NB4 (cell line): ENCODE results near the gene FHIT.

Source experiments
- CTCF ChIP-seq: IDR thresholded peaks from one replicate; pipeline ENCODE4 v1.5.1; 2012; ENCODE audit warnings: low read depth, low read length
- POLR2A ChIP-seq: IDR thresholded peaks from 2 replicates; pipeline ENCODE4 v1.6.1; 2011; ENCODE audit warnings: mild to moderate bottlenecking; ENCODE audit not compliant: insufficient read length; ENCODE audit errors: extremely low read depth

DNA sequence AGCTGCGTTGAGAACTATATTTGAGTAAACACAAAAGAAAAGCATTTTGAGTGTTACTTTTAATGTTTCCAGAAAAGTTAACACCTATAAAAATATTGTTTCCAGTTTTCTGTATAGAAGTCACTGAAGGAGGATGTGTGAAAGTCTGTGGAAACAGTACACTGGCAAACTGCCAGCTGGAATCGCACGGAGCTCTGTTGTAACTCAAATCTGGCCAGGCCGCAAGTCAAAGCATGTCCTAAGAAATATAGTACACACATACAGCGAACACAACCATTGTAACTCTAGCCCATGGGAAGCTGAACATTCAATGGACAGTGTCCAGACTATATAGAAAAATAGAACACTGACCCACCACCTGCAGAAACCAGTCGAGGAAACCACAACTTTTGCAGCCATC, 657.2 kb downstream of the FHIT start:
- TF ChIP-seq CTCF = no peak
- TF ChIP-seq POLR2A = no peak
